ENCODE measurements around the gene POU6F2. TPM values are rescaled to one million over a fixed set of nuclear protein-coding genes. Genes with fewer than 3 reads are reported as not detected.
"Not testable (repeated sequence)": the region's sequence is repeated elsewhere in the genome, so short reads cannot be mapped to it uniquely, and the experiment has no call there.

The POU6F2 gene
- total and polyA plus RNA-seq, 2 donors from 2014 or later, result 0.47 TPM; not detected in 1

DNA sequence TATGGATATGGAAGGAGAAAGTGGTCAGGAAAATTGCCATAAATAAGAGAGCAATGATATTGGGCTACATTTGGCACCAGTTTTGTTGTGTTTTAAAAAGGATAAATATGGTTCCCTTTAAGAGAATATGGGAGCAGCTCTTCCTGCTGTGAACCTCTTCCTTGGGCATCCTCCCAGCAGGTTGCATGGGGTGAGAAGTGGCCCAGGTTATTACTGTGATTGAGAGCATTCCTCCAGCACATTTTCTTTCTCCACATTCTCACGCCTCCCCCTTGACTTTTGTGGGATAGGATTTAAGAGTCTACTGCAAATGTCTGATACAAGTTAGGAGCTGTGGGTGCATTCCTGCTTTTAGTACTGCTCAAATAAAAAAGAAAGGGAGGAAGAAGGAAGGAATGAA, 214.8 kb downstream of the POU6F2 start:
- H3K36me3 ChIP-seq (ENCODE audit: control insufficient read depth in 2 of 3, insufficient read depth in 3 of 3, low read length in 3 of 3), result no peaks in the 10 kb centered on the region
- TF ChIP-seq, protein P1, sequence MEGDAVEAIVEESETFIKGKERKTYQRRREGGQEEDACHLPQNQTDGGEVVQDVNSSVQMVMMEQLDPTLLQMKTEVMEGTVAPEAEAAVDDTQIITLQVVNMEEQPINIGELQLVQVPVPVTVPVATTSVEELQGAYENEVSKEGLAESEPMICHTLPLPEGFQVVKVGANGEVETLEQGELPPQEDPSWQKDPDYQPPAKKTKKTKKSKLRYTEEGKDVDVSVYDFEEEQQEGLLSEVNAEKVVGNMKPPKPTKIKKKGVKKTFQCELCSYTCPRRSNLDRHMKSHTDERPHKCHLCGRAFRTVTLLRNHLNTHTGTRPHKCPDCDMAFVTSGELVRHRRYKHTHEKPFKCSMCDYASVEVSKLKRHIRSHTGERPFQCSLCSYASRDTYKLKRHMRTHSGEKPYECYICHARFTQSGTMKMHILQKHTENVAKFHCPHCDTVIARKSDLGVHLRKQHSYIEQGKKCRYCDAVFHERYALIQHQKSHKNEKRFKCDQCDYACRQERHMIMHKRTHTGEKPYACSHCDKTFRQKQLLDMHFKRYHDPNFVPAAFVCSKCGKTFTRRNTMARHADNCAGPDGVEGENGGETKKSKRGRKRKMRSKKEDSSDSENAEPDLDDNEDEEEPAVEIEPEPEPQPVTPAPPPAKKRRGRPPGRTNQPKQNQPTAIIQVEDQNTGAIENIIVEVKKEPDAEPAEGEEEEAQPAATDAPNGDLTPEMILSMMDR (IDR thresholded peaks at IDR 0.05; ENCODE audit: borderline replicate concordance, extremely low read depth, insufficient read depth), result no peak
- no peak for FAIRE-seq
- H3K9ac ChIP-seq (ENCODE audit: low read length in 3 of 3), result no peak overlapping the region
- H3K4me1 ChIP-seq (ENCODE audit: control insufficient read depth in 2 of 3, insufficient read depth in 2 of 3, low read depth in 1 of 3, low read length in 3 of 3), result no peaks in the 10 kb centered on the region
- no peaks in the 10 kb centered on the region for H3K27me3 ChIP-seq (ENCODE audit: control insufficient read depth, insufficient read depth, low read length)
- no peak overlapping the region for H3K4me3 ChIP-seq (ENCODE audit: low read length in 3 of 3)
- no peak for DNase-seq
- intact Hi-C loops (cut with DNase I), result no loop called here
- no peak overlapping the region for H3K27ac ChIP-seq (ENCODE audit: low read depth in 2 of 2, low read length in 2 of 2)
- no peaks in the 10 kb centered on the region for H3K9me3 ChIP-seq (ENCODE audit: control insufficient read depth in 2 of 3, insufficient read depth in 1 of 3, low read length in 3 of 3)

DNA sequence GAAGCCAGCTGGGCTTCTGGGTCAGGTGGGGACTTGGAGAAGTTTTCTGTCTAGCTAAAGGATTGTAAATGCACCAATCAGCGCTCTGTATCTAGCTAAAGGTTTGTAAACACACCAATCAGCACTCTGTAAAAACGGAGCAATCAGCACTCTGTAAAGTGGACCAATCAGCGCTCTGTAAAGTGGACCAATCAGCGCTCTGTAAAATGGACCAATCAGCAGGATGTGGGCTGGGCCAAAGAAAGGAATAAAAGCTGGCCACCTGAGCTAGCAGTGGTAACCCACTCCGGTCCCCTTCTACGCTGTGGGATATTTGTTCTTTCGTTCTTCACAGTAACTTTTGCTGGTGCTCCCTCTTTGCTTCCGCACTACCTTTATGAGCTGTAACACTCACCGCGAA, 216.7 kb downstream of the POU6F2 start:
- H3K4me1 ChIP-seq (ENCODE audit: control insufficient read depth in 2 of 3, insufficient read depth in 2 of 3, low read depth in 1 of 3, low read length in 3 of 3); intact Hi-C loops (cut with DNase I); H3K27ac ChIP-seq (ENCODE audit: low read depth in 2 of 2, low read length in 2 of 2); FAIRE-seq; DNase-seq; H3K27me3 ChIP-seq (ENCODE audit: control insufficient read depth, insufficient read depth, low read length); H3K36me3 ChIP-seq (ENCODE audit: control insufficient read depth in 2 of 3, insufficient read depth in 3 of 3, low read length in 3 of 3); H3K4me3 ChIP-seq (ENCODE audit: low read length in 3 of 3); H3K9me3 ChIP-seq (ENCODE audit: control insufficient read depth in 2 of 3, insufficient read depth in 1 of 3, low read length in 3 of 3); H3K9ac ChIP-seq (ENCODE audit: low read length in 3 of 3): not testable (repeated sequence)

GRCh38 chr7:39195967-39196366, 218.3 kb downstream of the POU6F2 start:
- FAIRE-seq, result no peak
- TF ChIP-seq, protein P1 (IDR thresholded peaks at IDR 0.05; ENCODE audit: borderline replicate concordance, extremely low read depth, insufficient read depth), result no peak
- intact Hi-C loops (cut with DNase I), result no loop called here
- Histone ChIP-seq H3K27me3 (ENCODE audit: control insufficient read depth, insufficient read depth, low read length) (no peaks in the 10 kb centered on the region), H3K27ac (ENCODE audit: low read depth in 2 of 2, low read length in 2 of 2) (no peak overlapping the region), H3K4me3 (ENCODE audit: low read length in 3 of 3) (no peak overlapping the region), H3K4me1 (ENCODE audit: control insufficient read depth in 2 of 3, insufficient read depth in 2 of 3, low read depth in 1 of 3, low read length in 3 of 3) (no peaks in the 10 kb centered on the region), H3K9ac (ENCODE audit: low read length in 3 of 3) (no peak overlapping the region), H3K36me3 (ENCODE audit: control insufficient read depth in 2 of 3, insufficient read depth in 3 of 3, low read length in 3 of 3) (no peaks in the 10 kb centered on the region), H3K9me3 (ENCODE audit: control insufficient read depth in 2 of 3, insufficient read depth in 1 of 3, low read length in 3 of 3) (no peaks in the 10 kb centered on the region)
- no peak for DNase-seq

DNA sequence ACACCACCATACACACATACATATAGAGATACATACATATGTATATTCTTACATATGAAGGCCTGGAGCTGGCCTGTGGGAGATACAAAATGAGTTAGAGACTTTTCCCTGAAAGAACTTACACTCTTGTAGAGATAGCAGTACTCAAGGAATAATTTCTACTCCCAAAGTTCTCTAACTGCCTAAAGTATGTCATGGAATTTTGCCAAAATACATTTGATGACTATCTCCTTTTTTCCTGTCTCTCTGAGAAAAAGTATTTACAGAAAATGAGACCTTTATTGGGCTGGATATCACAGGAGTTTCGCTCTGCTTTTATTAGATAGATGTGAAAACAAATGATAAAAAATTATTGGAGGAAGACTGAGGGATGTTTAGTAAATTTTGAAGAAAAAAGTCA, 220.1 kb downstream of the POU6F2 start:
- Histone ChIP-seq H3K27ac (ENCODE audit: low read depth in 2 of 2, low read length in 2 of 2) (no peak overlapping the region), H3K9ac (ENCODE audit: low read length in 3 of 3) (no peak overlapping the region), H3K27me3 (ENCODE audit: control insufficient read depth, insufficient read depth, low read length) (no peaks in the 10 kb centered on the region), H3K4me1 (ENCODE audit: control insufficient read depth in 2 of 3, insufficient read depth in 2 of 3, low read depth in 1 of 3, low read length in 3 of 3) (no peaks in the 10 kb centered on the region), H3K36me3 (ENCODE audit: control insufficient read depth in 2 of 3, insufficient read depth in 3 of 3, low read length in 3 of 3) (no peaks in the 10 kb centered on the region), H3K4me3 (ENCODE audit: low read length in 3 of 3) (no peak overlapping the region), H3K9me3 (ENCODE audit: control insufficient read depth in 2 of 3, insufficient read depth in 1 of 3, low read length in 3 of 3) (no peaks in the 10 kb centered on the region)
- FAIRE-seq, result no peak
- TF ChIP-seq, protein P1 (IDR thresholded peaks at IDR 0.05; ENCODE audit: borderline replicate concordance, extremely low read depth, insufficient read depth), result no peak
- intact Hi-C loops (cut with DNase I), result no loop called here
- no peak for DNase-seq

All from kidney (tissue), 14 donors.